Vagina (tissue), 2 donors: ENCODE results near the gene RFX8. TPM values are rescaled to one million over a fixed set of nuclear protein-coding genes. Genes with fewer than 3 reads are reported as not detected.

Experiments used
- DNase-seq, 2 donors: peaks; one replicate each; pipeline ENCODE4 v3.0.0-alpha.2; 2017; ENCODE audit errors: extremely low spot score in 2 of 2
- H3K27ac ChIP-seq: fragments of 200-600 bp; sonication (generic); one replicate; pipeline ENCODE4 v1.5.1; 2019
- H3K27me3 ChIP-seq: fragments of 200-600 bp; sonication (generic); one replicate; pipeline ENCODE4 v1.5.1; 2019
- H3K36me3 ChIP-seq, 2 donors: fragments of 200-600 bp; sonication (generic); one replicate each; pipeline ENCODE4 v1.5.1; 2017 to 2019
- H3K4me1 ChIP-seq: fragments of 200-600 bp; sonication (generic); one replicate; pipeline ENCODE4 v1.5.1; 2019
- H3K4me3 ChIP-seq, 2 donors: fragments of 200-600 bp; sonication (generic); 1 replicate in 1 of 2; 2 replicates in 1 of 2; pipeline ENCODE4 v1.5.1; 2016 to 2019
- H3K9me3 ChIP-seq: fragments of 200-600 bp; sonication (generic); one replicate; pipeline ENCODE4 v1.5.1; 2019
- POLR2A ChIP-seq, 2 donors: fragments of 450-650 bp; IDR thresholded peaks; one replicate each; pipeline ENCODE4 v1.6.1; 2017; ENCODE audit warnings: antibody characterized with exemption in 2 of 2, mild to moderate bottlenecking in 2 of 2, moderate library complexity in 2 of 2
- POLR2AphosphoS5 ChIP-seq, 2 donors: sonication (generic); formaldehyde crosslinking; IDR thresholded peaks; one replicate each; pipeline ENCODE4 v1.9.0; 2017; ENCODE audit warnings: antibody characterized with exemption in 2 of 2, mild to moderate bottlenecking in 2 of 2, low read depth in 1 of 2; ENCODE audit not compliant: insufficient read depth in 1 of 2
- intact Hi-C: fragments of 100-400 bp; cut with DNase I; formaldehyde crosslinking; loops from one replicate; pipeline ENCODE4 v1.15.1; 2023
- total RNA-seq: library from RNA; depleted of rRNA; stranded (reverse); fragments of >200 nt; gene quantifications from one replicate; pipeline ENCODE4 v1.2.3, GENCODE V29; 2016
- TF ChIP-seq, protein P1 (sequence below), 3 experiments: fragments of 450-650 bp in 2 of 3; fragments of 200-600 bp in 1 of 3; sonication (generic) in 1 of 3; IDR thresholded peaks; one replicate each; pipeline ENCODE4 v1.5.1; 2017 to 2019; ENCODE audit warnings: antibody characterized with exemption in 3 of 3, mild to moderate bottlenecking in 2 of 3, moderate library complexity in 2 of 3

RFX8 gene
- total RNA-seq, 1 donor from 2014 or later = 1.2 TPM

DNA sequence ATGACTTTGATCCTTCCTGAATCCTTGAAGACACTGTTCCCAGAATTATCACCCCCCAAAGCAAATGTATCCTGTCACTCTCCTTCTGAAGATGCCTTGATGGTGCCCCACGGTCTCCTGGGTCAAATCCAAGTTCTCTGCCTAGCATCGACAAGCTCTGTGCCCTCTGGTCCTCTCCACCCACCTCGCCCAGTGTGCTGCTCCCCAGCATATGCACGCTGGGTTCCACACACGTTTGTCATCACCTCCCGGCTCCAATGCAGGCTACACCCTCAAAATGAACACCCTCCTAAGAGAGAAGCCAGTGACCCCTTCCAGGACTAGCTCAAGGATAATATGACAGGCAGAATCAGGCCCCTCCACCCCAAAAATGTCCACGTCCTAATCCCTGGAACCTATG, 48.1 kb downstream of the RFX8 start:
- Histone ChIP-seq H3K27me3 (no peaks in the 10 kb centered on the region), H3K36me3 (no peaks in the 10 kb centered on the region), H3K27ac (no peak overlapping the region), H3K4me1 (no peaks in the 10 kb centered on the region), H3K4me3 (no peak overlapping the region), H3K9me3 (no peaks in the 10 kb centered on the region)
- intact Hi-C loops = loop anchor here (10.0 kb wide), 1 partner anchor 408 kb away; no protein-coding TSS in a partner anchor
- no peak for DNase-seq
- TF ChIP-seq, protein P1, sequence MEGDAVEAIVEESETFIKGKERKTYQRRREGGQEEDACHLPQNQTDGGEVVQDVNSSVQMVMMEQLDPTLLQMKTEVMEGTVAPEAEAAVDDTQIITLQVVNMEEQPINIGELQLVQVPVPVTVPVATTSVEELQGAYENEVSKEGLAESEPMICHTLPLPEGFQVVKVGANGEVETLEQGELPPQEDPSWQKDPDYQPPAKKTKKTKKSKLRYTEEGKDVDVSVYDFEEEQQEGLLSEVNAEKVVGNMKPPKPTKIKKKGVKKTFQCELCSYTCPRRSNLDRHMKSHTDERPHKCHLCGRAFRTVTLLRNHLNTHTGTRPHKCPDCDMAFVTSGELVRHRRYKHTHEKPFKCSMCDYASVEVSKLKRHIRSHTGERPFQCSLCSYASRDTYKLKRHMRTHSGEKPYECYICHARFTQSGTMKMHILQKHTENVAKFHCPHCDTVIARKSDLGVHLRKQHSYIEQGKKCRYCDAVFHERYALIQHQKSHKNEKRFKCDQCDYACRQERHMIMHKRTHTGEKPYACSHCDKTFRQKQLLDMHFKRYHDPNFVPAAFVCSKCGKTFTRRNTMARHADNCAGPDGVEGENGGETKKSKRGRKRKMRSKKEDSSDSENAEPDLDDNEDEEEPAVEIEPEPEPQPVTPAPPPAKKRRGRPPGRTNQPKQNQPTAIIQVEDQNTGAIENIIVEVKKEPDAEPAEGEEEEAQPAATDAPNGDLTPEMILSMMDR (IDR thresholded peaks at IDR 0.05) = no peak
- no peak for TF ChIP-seq POLR2AphosphoS5 (IDR thresholded peaks at IDR 0.05; ENCODE audit: insufficient read depth in 1 of 2, low read depth in 1 of 2)
- TF ChIP-seq POLR2A (IDR thresholded peaks at IDR 0.05) = no peak

DNA sequence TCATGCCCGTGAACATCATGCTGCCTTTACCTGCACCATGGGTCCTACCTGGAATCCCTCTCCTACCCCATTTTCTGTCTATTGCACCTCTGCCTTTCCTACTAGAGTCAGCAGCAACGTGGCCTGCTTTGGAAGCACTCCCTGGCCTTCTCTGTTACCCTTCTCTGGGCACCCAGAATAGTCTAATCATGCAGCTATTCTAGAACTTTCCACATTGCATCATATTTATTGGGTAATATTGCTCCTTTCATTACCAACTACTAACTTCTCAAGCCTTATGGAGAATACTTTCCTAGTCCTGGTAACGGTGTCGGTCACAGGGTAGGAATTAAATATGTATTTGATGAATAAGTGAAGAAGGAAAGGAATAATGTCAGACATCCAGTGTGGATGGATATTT, 54.3 kb downstream of the RFX8 start:
- H3K36me3 ChIP-seq = no peaks in the 10 kb centered on the region
- DNase-seq = no peak
- H3K27me3 ChIP-seq = no peaks in the 10 kb centered on the region
- TF ChIP-seq, protein P1 (IDR thresholded peaks at IDR 0.05) = no peak
- no peaks in the 10 kb centered on the region for H3K9me3 ChIP-seq
- no peaks in the 10 kb centered on the region for H3K4me1 ChIP-seq
- no peak overlapping the region for H3K4me3 ChIP-seq
- intact Hi-C loops = loop anchor here (10.0 kb wide), 1 partner anchor 414 kb away; no protein-coding TSS in a partner anchor
- no peak overlapping the region for H3K27ac ChIP-seq

DNA sequence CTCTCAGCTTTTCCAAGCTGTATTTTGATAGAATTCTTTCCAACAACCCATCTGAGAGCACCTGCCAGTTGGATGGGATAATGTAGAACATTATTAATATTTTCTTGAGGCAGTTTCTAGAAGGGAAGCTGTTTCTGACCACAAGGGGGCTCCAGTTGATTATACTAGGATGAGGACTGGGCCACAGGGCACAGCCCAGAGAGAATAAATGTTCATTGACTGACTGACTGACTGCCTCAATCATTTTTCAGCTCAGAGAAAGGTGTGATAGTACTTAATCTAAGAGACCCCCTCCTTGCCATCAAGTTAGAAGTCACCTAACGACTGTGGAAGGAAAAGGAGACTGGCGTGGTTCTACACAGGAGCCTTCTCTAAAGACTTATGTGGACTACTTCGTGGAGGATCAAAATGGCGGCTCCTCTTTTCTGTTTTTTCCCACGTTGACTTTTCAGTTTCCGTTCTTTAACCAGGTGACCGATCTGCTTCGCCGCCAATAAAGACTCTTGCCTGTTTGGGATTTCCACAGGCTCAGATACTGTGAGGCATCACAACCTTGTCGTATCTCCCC, 55.7 kb downstream of the RFX8 start:
- Histone ChIP-seq H3K36me3 (no peaks in the 10 kb centered on the region), H3K4me1 (no peaks in the 10 kb centered on the region), H3K27me3 (no peaks in the 10 kb centered on the region), H3K9me3 (no peaks in the 10 kb centered on the region), H3K27ac (no peak overlapping the region), H3K4me3 (no peak overlapping the region)
- intact Hi-C loops = no loop called here
- DNase-seq = no peak
- TF ChIP-seq POLR2AphosphoS5 (IDR thresholded peaks at IDR 0.05; ENCODE audit: insufficient read depth in 1 of 2, low read depth in 1 of 2) = peak in 1 of 2 donors; percentile 30
- TF ChIP-seq, protein P1 (IDR thresholded peaks at IDR 0.05) = peak in 2 of 3 experiments; percentile 60 to 68
- TF ChIP-seq POLR2A (IDR thresholded peaks at IDR 0.05) = no peak

DNA sequence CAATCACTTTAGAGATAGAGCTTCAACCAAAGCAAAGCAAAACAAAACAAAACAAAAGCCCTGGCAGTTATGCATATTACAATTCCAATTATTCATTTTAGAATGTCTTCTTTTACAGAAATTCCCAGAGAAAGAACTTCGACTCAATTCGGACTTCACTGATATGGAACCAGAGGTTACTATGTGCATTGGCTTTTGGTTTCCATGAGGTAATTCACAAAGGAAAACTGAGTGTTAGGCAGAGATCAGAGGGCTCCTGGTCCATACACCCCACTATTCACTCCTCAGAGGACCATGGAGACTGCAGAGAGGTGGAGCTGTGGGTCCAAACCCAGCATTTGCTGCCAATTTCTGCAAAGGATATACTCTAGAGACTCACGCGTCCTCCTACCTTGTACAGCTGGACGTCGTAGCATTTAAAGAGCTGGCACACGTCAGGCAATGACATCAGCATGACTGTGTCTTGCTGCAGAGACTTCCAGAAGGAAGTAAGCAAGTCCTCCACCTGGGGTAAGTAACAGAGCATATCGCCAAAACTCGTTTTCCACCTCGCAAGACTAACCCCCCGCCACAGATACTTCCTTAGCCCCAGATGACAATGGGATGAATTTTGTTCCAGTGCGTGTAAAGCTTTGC, 56.3 kb downstream of the RFX8 start:
- no peak for TF ChIP-seq POLR2AphosphoS5 (IDR thresholded peaks at IDR 0.05; ENCODE audit: insufficient read depth in 1 of 2, low read depth in 1 of 2)
- TF ChIP-seq, protein P1 (IDR thresholded peaks at IDR 0.05) = no peak
- no peak for TF ChIP-seq POLR2A (IDR thresholded peaks at IDR 0.05)
- intact Hi-C loops = no loop called here
- Histone ChIP-seq H3K27me3 (no peaks in the 10 kb centered on the region), H3K4me3 (no peak overlapping the region), H3K27ac (no peak overlapping the region), H3K36me3 (no peaks in the 10 kb centered on the region), H3K9me3 (no peaks in the 10 kb centered on the region), H3K4me1 (no peaks in the 10 kb centered on the region)
- no peak for DNase-seq

DNA sequence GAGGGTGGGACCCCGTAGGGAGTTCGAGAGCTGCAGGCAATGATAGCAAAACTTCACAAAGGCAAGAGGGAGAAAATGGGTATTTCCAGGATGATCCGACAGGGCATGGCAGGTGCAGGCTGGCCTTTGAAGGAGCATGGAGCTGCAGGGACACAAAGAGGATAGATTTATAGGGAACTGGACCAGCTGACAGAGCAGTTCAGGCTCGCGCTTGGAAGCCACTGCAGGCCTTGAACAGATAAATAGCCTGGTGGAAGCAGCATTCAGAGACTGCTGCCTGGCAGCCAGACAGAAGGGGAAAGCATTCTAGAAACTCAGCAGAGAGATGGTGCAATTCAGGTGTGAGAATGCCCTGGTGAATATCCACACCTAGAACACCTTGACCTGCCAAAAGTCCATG, 58.3 kb downstream of the RFX8 start:
- no peaks in the 10 kb centered on the region for H3K4me1 ChIP-seq
- H3K27me3 ChIP-seq = no peaks in the 10 kb centered on the region
- no peaks in the 10 kb centered on the region for H3K9me3 ChIP-seq
- TF ChIP-seq POLR2A (IDR thresholded peaks at IDR 0.05) (no peak), POLR2AphosphoS5 (IDR thresholded peaks at IDR 0.05; ENCODE audit: insufficient read depth in 1 of 2, low read depth in 1 of 2) (no peak)
- TF ChIP-seq, protein P1 (IDR thresholded peaks at IDR 0.05) = no peak
- no peak overlapping the region for H3K4me3 ChIP-seq
- no peak for DNase-seq
- intact Hi-C loops = no loop called here
- H3K27ac ChIP-seq = no peak overlapping the region
- no peaks in the 10 kb centered on the region for H3K36me3 ChIP-seq
